Tibial artery (tissue), 4 donors: Measurements from ENCODE around the gene CLK3.

Source experiments
- DNase-seq, 2 donors: peaks; one replicate each; pipeline ENCODE4 v3.0.0-alpha.2; 2019
- H3K27ac ChIP-seq, 2 donors: fragments of 200-600 bp; sonication (generic) in 1 of 2; 1 replicate in 1 of 2; 2 replicates in 1 of 2; pipeline ENCODE4 v1.5.1; 2018 to 2019; ENCODE audit warnings: mild to moderate bottlenecking in 1 of 2
- H3K27me3 ChIP-seq, 2 donors: fragments of 200-600 bp; sonication (generic) in 1 of 2; one replicate each; pipeline versions ENCODE4 v1.5.1 to v1.6.0; 2016 to 2019
- H3K36me3 ChIP-seq, 3 donors: fragments of 200-600 bp; sonication (generic) in 2 of 3; one replicate each; pipeline ENCODE4 v1.5.1; 2016 to 2019; ENCODE audit warnings: mild to moderate bottlenecking in 2 of 3
- H3K4me1 ChIP-seq, 4 donors: fragments of 200-600 bp; sonication (generic) in 2 of 4; 1 replicate in 3 of 4; 2 replicates in 1 of 4; pipeline ENCODE4 v1.5.1; 2016 to 2019
- H3K4me3 ChIP-seq, 2 donors: fragments of 200-600 bp; sonication (generic) in 1 of 2; 1 replicate in 1 of 2; 2 replicates in 1 of 2; pipeline ENCODE4 v1.5.1; 2018 to 2019; ENCODE audit warnings: mild to moderate bottlenecking in 2 of 2
- H3K9me3 ChIP-seq, 3 donors: fragments of 200-600 bp; sonication (generic) in 1 of 3; one replicate each; pipeline ENCODE4 v1.5.1; 2016 to 2019
- CTCF ChIP-seq, 2 experiments: fragments of 200-600 bp in 1 of 2; fragments of 450-650 bp in 1 of 2; IDR thresholded peaks; one replicate each; pipeline ENCODE4 v1.5.1; 2017 to 2019; ENCODE audit warnings: antibody characterized with exemption in 2 of 2, mild to moderate bottlenecking in 1 of 2, moderate library complexity in 1 of 2
- intact Hi-C: fragments of 100-400 bp; cut with DNase I; formaldehyde crosslinking; loops from one replicate; pipeline ENCODE4 v1.15.0; 2023; ENCODE audit warnings: low total_unique reads

CLK3 gene

GRCh38 chr15:74631935-74632560, 16.4 kb downstream of the CLK3 start:
- peak; percentile 66 to 69 for TF ChIP-seq CTCF (IDR thresholded peaks at IDR 0.05)
- Histone ChIP-seq H3K9me3 (no peaks in the 10 kb centered on the region), H3K27me3 (no peaks in the 10 kb centered on the region), H3K36me3 (peaks cover 45 to 100% (median 93%) of the 10 kb centered on the region in 3 donors), H3K27ac (no peak overlapping the region), H3K4me1 (peaks cover 0 to 7% (median 0%) of the 10 kb centered on the region in 4 donors), H3K4me3 (no peak overlapping the region)
- peak in 1 of 2 donors; percentile 65 for DNase-seq
- intact Hi-C loops, result loop anchor here (5.0 to 10.0 kb wide), 3 partner anchors 167 to 323 kb away; partner anchors contain the start of genes RPP25 and UBL7

DNA sequence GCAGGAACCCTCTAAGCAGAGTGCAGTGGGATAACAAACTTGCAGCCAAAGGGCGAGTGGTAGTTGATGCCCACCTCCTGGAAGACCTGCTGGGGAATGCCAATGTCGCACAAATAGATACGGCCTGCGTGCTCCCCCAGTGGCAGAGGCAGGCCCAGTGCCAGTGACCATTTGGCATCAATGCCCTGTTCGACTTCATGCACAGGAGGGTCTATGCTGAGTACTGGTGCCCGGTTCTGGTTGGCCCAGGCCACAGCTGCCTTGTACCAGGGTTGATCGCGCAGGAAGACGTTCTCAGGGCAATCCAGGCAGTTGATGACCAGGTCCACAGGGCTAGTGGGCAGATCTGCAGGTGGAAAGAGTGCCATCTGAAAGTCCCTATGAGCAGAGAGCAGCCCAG, 17.0 kb downstream of the CLK3 start:
- intact Hi-C loops, result loop anchor here (5.0 to 10.0 kb wide), 3 partner anchors 168 to 322 kb away; partner anchors contain the start of genes RPP25 and UBL7
- Histone ChIP-seq H3K36me3 (peaks cover 44 to 100% (median 90%) of the 10 kb centered on the region in 3 donors), H3K4me1 (peaks cover 0 to 7% (median 0%) of the 10 kb centered on the region in 4 donors), H3K4me3 (no peak overlapping the region), H3K27ac (no peak overlapping the region), H3K9me3 (no peaks in the 10 kb centered on the region), H3K27me3 (no peaks in the 10 kb centered on the region)
- no peak for TF ChIP-seq CTCF (IDR thresholded peaks at IDR 0.05)
- DNase-seq, result no peak

GRCh38 chr15:74633781-74634180, 18.1 kb downstream of the CLK3 start:
- H3K36me3 ChIP-seq, result peaks cover 32 to 99% (median 83%) of the 10 kb centered on the region in 3 donors
- no peaks in the 10 kb centered on the region for H3K9me3 ChIP-seq
- intact Hi-C loops, result loop anchor here (2.0 to 10.0 kb wide), 4 partner anchors 137 to 321 kb away; partner anchors contain the start of genes RPP25 and UBL7
- H3K4me3 ChIP-seq, result no peak overlapping the region
- DNase-seq, result no peak
- no peak for TF ChIP-seq CTCF (IDR thresholded peaks at IDR 0.05)
- peaks cover 0 to 7% (median 0%) of the 10 kb centered on the region in 4 donors for H3K4me1 ChIP-seq
- H3K27me3 ChIP-seq, result no peaks in the 10 kb centered on the region
- H3K27ac ChIP-seq, result no peak overlapping the region

- no peaks in the 10 kb centered on the region for H3K27me3 ChIP-seq
- H3K36me3 ChIP-seq, result peaks cover 30 to 99% (median 83%) of the 10 kb centered on the region in 3 donors
- H3K9me3 ChIP-seq, result no peaks in the 10 kb centered on the region
- no peak overlapping the region for H3K27ac ChIP-seq
- TF ChIP-seq CTCF (IDR thresholded peaks at IDR 0.05), result peak; percentile 81 to 83
- H3K4me1 ChIP-seq, result peaks cover 0 to 3% (median 0%) of the 10 kb centered on the region in 4 donors
- DNase-seq, result peak in 1 of 2 donors; percentile 57
- H3K4me3 ChIP-seq, result no peak overlapping the region
- intact Hi-C loops, result loop anchor here (2.0 to 10.0 kb wide), 3 partner anchors 136 to 320 kb away; partner anchors contain the start of genes RPP25 and UBL7
Observed at GRCh38 chr15:74635228-74635627, 19.6 kb downstream of the CLK3 start.

DNA sequence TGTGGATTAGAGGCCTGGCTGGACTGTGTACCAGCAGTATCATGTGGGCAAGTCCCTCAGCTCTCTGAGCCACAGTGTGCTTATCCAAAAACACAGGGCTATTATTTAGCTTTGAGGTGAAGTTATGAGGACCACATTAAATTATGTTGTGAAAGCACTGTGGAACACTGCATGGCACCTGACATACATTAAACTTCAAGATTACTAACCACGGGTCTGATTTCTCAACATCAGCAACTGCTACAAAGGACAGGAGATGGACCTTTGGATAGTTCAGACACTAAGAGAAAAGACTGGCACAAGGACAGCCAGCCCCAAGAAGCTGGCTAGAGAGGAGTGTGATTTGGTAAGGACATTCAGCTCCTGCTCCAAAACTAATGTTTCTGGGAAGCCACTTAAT, 21.3 kb downstream of the CLK3 start:
- peaks cover 0 to 10% (median under 1%) of the 10 kb centered on the region in 4 donors for H3K4me1 ChIP-seq
- H3K36me3 ChIP-seq, result peaks cover 32 to 96% (median 73%) of the 10 kb centered on the region in 3 donors
- H3K27ac ChIP-seq, result no peak overlapping the region
- H3K9me3 ChIP-seq, result no peaks in the 10 kb centered on the region
- H3K27me3 ChIP-seq, result no peaks in the 10 kb centered on the region
- intact Hi-C loops, result loop anchor here (10.0 kb wide), 2 partner anchors 172 to 318 kb away; partner anchors contain the start of genes RPP25 and UBL7
- H3K4me3 ChIP-seq, result no peak overlapping the region
- DNase-seq, result no peak
- TF ChIP-seq CTCF (IDR thresholded peaks at IDR 0.05), result no peak
